OCI-LY1 (cell line): ENCODE results near the gene NIBAN1.

Experiments
- H2AFZ ChIP-seq: fragments of 200-600 bp; sonication (generic), shearing (Covaris generic); 2 replicates; pipeline ENCODE4 v1.6.0; 2014; ENCODE audit warnings: antibody characterized with exemption, mild to moderate bottlenecking, low read length
- H3F3A ChIP-seq: fragments of 200-600 bp; sonication (generic), shearing (Covaris generic); 2 replicates; pipeline ENCODE4 v1.6.0; 2014; ENCODE audit warnings: mild to moderate bottlenecking, antibody characterized with exemption, low read length, moderate library complexity; ENCODE audit not compliant: insufficient read depth
- H3K27ac ChIP-seq: fragments of 200-600 bp; sonication (generic); 2 replicates; pipeline ENCODE4 v1.5.1; 2014; ENCODE audit warnings: low read length, mixed run types, mild to moderate bottlenecking, low read depth; ENCODE audit not compliant: poor library complexity, severe bottlenecking
- H3K27me3 ChIP-seq: fragments of 200-600 bp; sonication (generic); 2 replicates; pipeline ENCODE4 v1.6.0; 2014; ENCODE audit warnings: antibody characterized with exemption, mild to moderate bottlenecking, low read length, moderate library complexity; ENCODE audit not compliant: insufficient read depth
- H3K36me3 ChIP-seq: fragments of 200-600 bp; sonication (generic); 2 replicates; pipeline ENCODE4 v1.6.1; 2014; ENCODE audit warnings: mild to moderate bottlenecking, antibody characterized with exemption, low read length, moderate library complexity, mixed read lengths; ENCODE audit not compliant: insufficient read depth
- H3K4me1 ChIP-seq: fragments of 200-600 bp; sonication (generic); 2 replicates; pipeline ENCODE4 v1.5.1; 2014; ENCODE audit warnings: mild to moderate bottlenecking, low read length, moderate library complexity; ENCODE audit not compliant: insufficient read depth, severe bottlenecking
- H3K4me2 ChIP-seq: fragments of 200-600 bp; sonication (generic), shearing (Covaris generic); 2 replicates; pipeline ENCODE4 v1.6.1; 2014; ENCODE audit warnings: low read length
- H3K4me3 ChIP-seq: fragments of 200-600 bp; sonication (generic); 2 replicates; pipeline ENCODE4 v1.5.1; 2014; ENCODE audit warnings: low read length, low read depth, mild to moderate bottlenecking, mixed read lengths; ENCODE audit not compliant: poor library complexity, severe bottlenecking
- H3K79me2 ChIP-seq: fragments of 200-600 bp; shearing (Covaris generic); 2 replicates; pipeline ENCODE4 v1.6.1; 2016; ENCODE audit warnings: mixed run types, low read length, mixed read lengths; ENCODE audit not compliant: insufficient read depth
- H3K9ac ChIP-seq: fragments of 200-600 bp; sonication (generic), shearing (Covaris generic); 2 replicates; pipeline ENCODE4 v1.6.1; 2014; ENCODE audit warnings: mild to moderate bottlenecking, low read length, mixed read lengths
- H3K9me2 ChIP-seq: fragments of 200-600 bp; sonication (generic), shearing (Covaris generic); 2 replicates; pipeline ENCODE4 v1.6.1; 2014; ENCODE audit warnings: low read depth, mild to moderate bottlenecking, low read length, mixed read lengths
- H3K9me3 ChIP-seq: fragments of 200-600 bp; shearing (Covaris generic); 2 replicates; pipeline ENCODE4 v1.6.1; 2014; ENCODE audit warnings: low read length, mixed read lengths
- H4K20me1 ChIP-seq: fragments of 200-600 bp; sonication (generic), shearing (Covaris generic); 2 replicates; pipeline ENCODE4 v1.6.0; 2016; ENCODE audit warnings: mild to moderate bottlenecking, low read length; ENCODE audit not compliant: insufficient read depth
- CTCF ChIP-seq: fragments of 200-600 bp; sonication (generic), shearing (Covaris generic); IDR thresholded peaks from 2 replicates; pipeline ENCODE4 v1.5.1; 2017; ENCODE audit warnings: mild to moderate bottlenecking, antibody characterized with exemption, low read length, moderate library complexity, mixed read lengths
- EZH2 ChIP-seq: fragments of 200-600 bp; sonication (generic), shearing (Covaris generic); IDR thresholded peaks from 2 replicates; pipeline ENCODE4 v1.8.0; 2017; ENCODE audit warnings: borderline replicate concordance, mixed run types, mild to moderate bottlenecking, antibody characterized with exemption, low read length, moderate library complexity, mixed read lengths

Gene NIBAN1

GRCh38 chr1:184947497-184948256 is 26.6 kb downstream of the NIBAN1 start:
- TF ChIP-seq CTCF (no peak), EZH2 (no peak)
- H3K4me3 ChIP-seq: no peak overlapping the region
- no peaks in the 10 kb centered on the region for H3K9me3 ChIP-seq
- no peak overlapping the region for H3K27ac ChIP-seq
- H2AFZ ChIP-seq: no peak overlapping the region
- no peak overlapping the region for H3K4me2 ChIP-seq
- H3K9me2 ChIP-seq: no peaks in the 10 kb centered on the region
- no peaks in the 10 kb centered on the region for H3F3A ChIP-seq
- H3K36me3 ChIP-seq: no peaks in the 10 kb centered on the region
- H3K4me1 ChIP-seq: no peaks in the 10 kb centered on the region
- no peaks in the 10 kb centered on the region for H3K79me2 ChIP-seq
- H4K20me1 ChIP-seq: no peaks in the 10 kb centered on the region
- no peaks in the 10 kb centered on the region for H3K27me3 ChIP-seq
- H3K9ac ChIP-seq: no peak overlapping the region

- Histone ChIP-seq H3K27ac (no peak overlapping the region), H3K4me2 (no peak overlapping the region), H3K4me3 (no peak overlapping the region), H4K20me1 (no peaks in the 10 kb centered on the region), H3K9me2 (no peaks in the 10 kb centered on the region), H3K9me3 (no peaks in the 10 kb centered on the region), H3K36me3 (no peaks in the 10 kb centered on the region), H3F3A (no peaks in the 10 kb centered on the region), H3K27me3 (no peaks in the 10 kb centered on the region), H2AFZ (no peak overlapping the region), H3K4me1 (no peaks in the 10 kb centered on the region), H3K79me2 (no peaks in the 10 kb centered on the region), H3K9ac (no peak overlapping the region)
- TF ChIP-seq EZH2: no peak
- TF ChIP-seq CTCF: no peak
These were observed 28.5 kb downstream of the NIBAN1 start for GRCh38 chr1:184945678-184946412.

GRCh38 chr1:184945029-184945428 is 29.3 kb downstream of the NIBAN1 start:
- H3K9ac ChIP-seq: no peak overlapping the region
- H3F3A ChIP-seq: no peaks in the 10 kb centered on the region
- no peaks in the 10 kb centered on the region for H3K27me3 ChIP-seq
- no peaks in the 10 kb centered on the region for H3K79me2 ChIP-seq
- H3K27ac ChIP-seq: no peak overlapping the region
- no peaks in the 10 kb centered on the region for H3K9me3 ChIP-seq
- no peaks in the 10 kb centered on the region for H3K4me1 ChIP-seq
- no peak overlapping the region for H3K4me3 ChIP-seq
- no peak overlapping the region for H2AFZ ChIP-seq
- H4K20me1 ChIP-seq: no peaks in the 10 kb centered on the region
- no peak overlapping the region for H3K4me2 ChIP-seq
- no peaks in the 10 kb centered on the region for H3K9me2 ChIP-seq
- H3K36me3 ChIP-seq: no peaks in the 10 kb centered on the region
- no peak for TF ChIP-seq EZH2
- TF ChIP-seq CTCF: no peak
